NCI-H1417 treated with DMSO at 0.1 percent for 48 hours (cell line): ENCODE data around the gene CLTA.

Experiments
- DNase-seq: peaks from one replicate; lab custom pipeline; 2025; lab: John Stamatoyannopoulos, UW

CLTA gene

GRCh38 chr9:36190388-36191289 lies at the start of gene CLTA:
Gene CLTA, plus strand, starts transcription at chr9:36190921. Its CDS starts 136 bp downstream, at chr9:36191057.
- DNase-seq, result peak; percentile 80

GRCh38 chr9:36141288-36141687 lies 49.4 kb upstream of the CLTA start:
- no peak for DNase-seq

GRCh38 chr9:36141761-36142160 lies 49.0 kb upstream of the CLTA start:
- no peak for DNase-seq

- no peak for DNase-seq
These were observed 48.0 kb upstream of the CLTA start for GRCh38 chr9:36142510-36143244.

GRCh38 chr9:36143245-36143641 lies 47.5 kb upstream of the CLTA start:
- DNase-seq, result no peak

- no peak for DNase-seq
These were observed 46.1 kb upstream of the CLTA start for GRCh38 chr9:36144309-36145232.

GRCh38 chr9:36145970-36146369 lies 44.8 kb upstream of the CLTA start:
- DNase-seq, result no peak

- no peak for DNase-seq
These were observed 44.1 kb upstream of the CLTA start for GRCh38 chr9:36146651-36147050.

- DNase-seq, result no peak
These were observed 43.1 kb upstream of the CLTA start for GRCh38 chr9:36147441-36148175.

GRCh38 chr9:36148311-36149051 lies 42.2 kb upstream of the CLTA start:
- DNase-seq, result no peak

- no peak for DNase-seq
These were observed 41.5 kb upstream of the CLTA start for GRCh38 chr9:36149197-36149596.

GRCh38 chr9:36150574-36151315 lies 40.0 kb upstream of the CLTA start:
- DNase-seq, result no peak

- no peak for DNase-seq
These were observed 39.2 kb upstream of the CLTA start for GRCh38 chr9:36151316-36152210.

- no peak for DNase-seq
These were observed 37.8 kb upstream of the CLTA start for GRCh38 chr9:36152741-36153438.

GRCh38 chr9:36153746-36154145 lies 37.0 kb upstream of the CLTA start:
- DNase-seq, result no peak

GRCh38 chr9:36154331-36154952 lies 36.3 kb upstream of the CLTA start:
- no peak for DNase-seq

GRCh38 chr9:36156116-36156515 lies 34.6 kb upstream of the CLTA start:
- no peak for DNase-seq

- no peak for DNase-seq
These were observed 32.6 kb upstream of the CLTA start for GRCh38 chr9:36158122-36158521.
